AG09309 (cell line): ENCODE measurements around the gene ADNP.
"Not testable (repeated sequence)": the region's sequence is repeated elsewhere in the genome, so short reads cannot be mapped to it uniquely, and the experiment has no call there.

Experiments used
- DNase-seq: peaks from one replicate; pipeline ENCODE4 v3.0.0-alpha.2; 2010; ENCODE audit warnings: low read depth
- H3K4me3 ChIP-seq: 2 replicates; pipeline ENCODE4 v1.5.1; 2011; ENCODE audit warnings: mild to moderate bottlenecking, low read depth, low read length, moderate library complexity; ENCODE audit not compliant: control insufficient read depth
- CTCF ChIP-seq: IDR thresholded peaks from 2 replicates; pipeline ENCODE4 v1.5.1; 2011; ENCODE audit warnings: mild to moderate bottlenecking, low read depth, low read length, inconsistent platforms; ENCODE audit not compliant: insufficient read depth, control insufficient read depth; ENCODE audit errors: missing control alignments

ADNP gene

GRCh38 chr20:50883856-50884255 is 47.4 kb downstream of the ADNP start:
- no peak overlapping the region for H3K4me3 ChIP-seq
- TF ChIP-seq CTCF = no peak
- DNase-seq = no peak

GRCh38 chr20:50881759-50882424 is 49.3 kb downstream of the ADNP start:
- DNase-seq, H3K4me3 ChIP-seq: not testable (repeated sequence)

GRCh38 chr20:50879649-50880550 is 51.3 kb downstream of the ADNP start:
- H3K4me3 ChIP-seq = no peak overlapping the region
- TF ChIP-seq CTCF = no peak
- DNase-seq = no peak

GRCh38 chr20:50877232-50877743 is 53.9 kb downstream of the ADNP start:
- TF ChIP-seq CTCF = no peak
- DNase-seq = no peak
- H3K4me3 ChIP-seq = no peak overlapping the region

- no peak overlapping the region for H3K4me3 ChIP-seq
- no peak for DNase-seq
- TF ChIP-seq CTCF = no peak
Observed at GRCh38 chr20:50876816-50877215, 54.4 kb downstream of the ADNP start.

- DNase-seq = no peak
- no peak for TF ChIP-seq CTCF
- no peak overlapping the region for H3K4me3 ChIP-seq
Observed at GRCh38 chr20:50876063-50876685, 55.1 kb downstream of the ADNP start.
